Sigmoid colon (tissue), 4 donors: ENCODE data around the gene KIF22.

Experiments used
- POLR2A ChIP-seq, 2 donors: fragments of 450-650 bp; IDR thresholded peaks; one replicate each; pipeline ENCODE4 v1.6.1; 2016; ENCODE audit warnings: antibody characterized with exemption in 2 of 2, mild to moderate bottlenecking in 2 of 2, moderate library complexity in 2 of 2
- POLR2AphosphoS5 ChIP-seq, 4 donors: sonication (generic); formaldehyde crosslinking; IDR thresholded peaks; one replicate each; pipeline ENCODE4 v1.6.1; 2017; ENCODE audit warnings: antibody characterized with exemption in 4 of 4
- TF ChIP-seq, protein P1 (sequence below), 4 experiments: fragments of 450-650 bp in 3 of 4; fragments of 200-600 bp in 1 of 4; IDR thresholded peaks; one replicate each; pipeline ENCODE4 v1.5.1; 2016 to 2019; ENCODE audit warnings: antibody characterized with exemption in 4 of 4, mild to moderate bottlenecking in 3 of 4, moderate library complexity in 2 of 4

DNA sequence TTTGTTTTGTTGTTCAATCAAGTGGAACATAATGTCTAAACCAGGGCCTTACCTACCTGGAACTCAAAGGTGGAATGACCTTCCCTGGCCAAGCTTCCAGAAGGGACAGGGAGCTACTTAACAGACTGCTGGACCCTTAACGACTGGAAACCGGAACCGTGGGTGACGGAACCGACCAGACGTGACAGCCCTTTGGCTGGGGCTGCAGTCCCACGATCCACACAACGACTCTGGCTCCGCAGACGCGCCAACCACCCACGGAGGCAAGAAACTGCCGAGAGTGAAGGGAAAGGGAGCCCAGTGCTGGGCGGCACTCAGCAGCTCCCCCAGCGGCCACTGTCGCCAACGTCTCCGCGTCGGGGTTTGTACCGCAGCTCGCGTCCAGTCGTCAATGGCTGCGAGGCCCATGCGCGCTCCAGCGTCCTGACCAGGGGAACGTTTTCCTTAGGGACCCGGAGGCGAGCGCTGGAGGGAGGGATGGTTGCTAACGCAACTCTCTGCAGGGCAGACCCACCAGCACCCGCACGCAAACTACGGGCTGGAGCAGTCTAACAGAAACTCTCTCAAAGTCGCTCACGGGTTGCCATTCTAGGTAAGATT is 5.5 kb upstream of the KIF22 start:
- TF ChIP-seq, protein P1, sequence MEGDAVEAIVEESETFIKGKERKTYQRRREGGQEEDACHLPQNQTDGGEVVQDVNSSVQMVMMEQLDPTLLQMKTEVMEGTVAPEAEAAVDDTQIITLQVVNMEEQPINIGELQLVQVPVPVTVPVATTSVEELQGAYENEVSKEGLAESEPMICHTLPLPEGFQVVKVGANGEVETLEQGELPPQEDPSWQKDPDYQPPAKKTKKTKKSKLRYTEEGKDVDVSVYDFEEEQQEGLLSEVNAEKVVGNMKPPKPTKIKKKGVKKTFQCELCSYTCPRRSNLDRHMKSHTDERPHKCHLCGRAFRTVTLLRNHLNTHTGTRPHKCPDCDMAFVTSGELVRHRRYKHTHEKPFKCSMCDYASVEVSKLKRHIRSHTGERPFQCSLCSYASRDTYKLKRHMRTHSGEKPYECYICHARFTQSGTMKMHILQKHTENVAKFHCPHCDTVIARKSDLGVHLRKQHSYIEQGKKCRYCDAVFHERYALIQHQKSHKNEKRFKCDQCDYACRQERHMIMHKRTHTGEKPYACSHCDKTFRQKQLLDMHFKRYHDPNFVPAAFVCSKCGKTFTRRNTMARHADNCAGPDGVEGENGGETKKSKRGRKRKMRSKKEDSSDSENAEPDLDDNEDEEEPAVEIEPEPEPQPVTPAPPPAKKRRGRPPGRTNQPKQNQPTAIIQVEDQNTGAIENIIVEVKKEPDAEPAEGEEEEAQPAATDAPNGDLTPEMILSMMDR (IDR thresholded peaks at IDR 0.05), result peak; percentile 25 to 84 (median 65)
- no peak for TF ChIP-seq POLR2A (IDR thresholded peaks at IDR 0.05)
- no peak for TF ChIP-seq POLR2AphosphoS5 (IDR thresholded peaks at IDR 0.05)
